Colonic mucosa (tissue), 4 donors: ENCODE data around the gene ZRANB3. TPM values are rescaled to one million over a fixed set of nuclear protein-coding genes. Genes with fewer than 3 reads are reported as not detected.

ENCODE experiments used
- DNase-seq: peaks from one replicate; pipeline ENCODE4 v3.0.0-alpha.2; 2020
- H3K27ac ChIP-seq: fragments of 200-600 bp; one replicate; pipeline ENCODE4 v1.8.0; 2021
- H3K27me3 ChIP-seq: fragments of 200-600 bp; one replicate; pipeline ENCODE4 v1.8.0; 2021
- H3K36me3 ChIP-seq: fragments of 200-600 bp; one replicate; pipeline ENCODE4 v1.8.0; 2021
- H3K4me1 ChIP-seq: fragments of 200-600 bp; one replicate; pipeline ENCODE4 v1.8.0; 2021; ENCODE audit warnings: mild to moderate bottlenecking
- H3K4me3 ChIP-seq: fragments of 200-600 bp; one replicate; pipeline ENCODE4 v1.8.0; 2021
- H3K9ac ChIP-seq, 2 donors: one replicate each; pipeline ENCODE4 v1.7.0; 2013; ENCODE audit warnings: control low read depth in 2 of 2, low read depth in 2 of 2, low read length in 2 of 2
- H3K9me3 ChIP-seq: fragments of 200-600 bp; one replicate; pipeline ENCODE4 v1.8.0; 2021
- CTCF ChIP-seq: fragments of 200-600 bp; IDR thresholded peaks from one replicate; pipeline ENCODE4 v1.8.0; 2022; ENCODE audit warnings: antibody characterized with exemption, mild to moderate bottlenecking
- intact Hi-C: fragments of 100-400 bp; cut with DNase I; formaldehyde crosslinking; loops from one replicate; pipeline ENCODE4 v1.14.1; 2022
- total RNA-seq, 2 donors: library from RNA; stranded (reverse); fragmentation: NEBNext Ultra II Directional in 1 of 2; extraction: Animal tissue kit (Norgen Biotek cat#: 25700) in 1 of 2; gene quantifications; one replicate each; pipeline ENCODE4 v1.2.1, GENCODE V29; 2021
- donor health status: healthy.
- donor health status: DM: no; HTN: no; CAD: no.
- donor health status: DM: no; HTN: no; CAD: no.

ZRANB3 gene
- total RNA-seq, 2 donors from 2014 or later = 2.5 to 7.8 TPM

- no peaks in the 10 kb centered on the region for H3K9me3 ChIP-seq
- no peak for DNase-seq
- H3K27me3 ChIP-seq = no peaks in the 10 kb centered on the region
- H3K4me1 ChIP-seq = no peaks in the 10 kb centered on the region
- intact Hi-C loops = no loop called here
- no peak overlapping the region for H3K9ac ChIP-seq
- H3K4me3 ChIP-seq = no peak overlapping the region
- peaks cover 6% of the 10 kb centered on the region for H3K36me3 ChIP-seq
- H3K27ac ChIP-seq = no peak overlapping the region
- TF ChIP-seq CTCF = no peak
Measured at GRCh38 chr2:135152361-135152760, 378.7 kb downstream of the ZRANB3 start.

GRCh38 chr2:135151615-135152014 lies 379.4 kb downstream of the ZRANB3 start:
- Histone ChIP-seq H3K9ac (no peak overlapping the region), H3K27ac (no peak overlapping the region), H3K4me1 (no peaks in the 10 kb centered on the region), H3K36me3 (peaks cover 6% of the 10 kb centered on the region), H3K9me3 (no peaks in the 10 kb centered on the region), H3K4me3 (no peak overlapping the region), H3K27me3 (no peaks in the 10 kb centered on the region)
- intact Hi-C loops = no loop called here
- no peak for TF ChIP-seq CTCF
- no peak for DNase-seq

- intact Hi-C loops = no loop called here
- peaks cover 6% of the 10 kb centered on the region for H3K36me3 ChIP-seq
Measured at GRCh38 chr2:135150725-135151124, 380.3 kb downstream of the ZRANB3 start.

GRCh38 chr2:135149251-135149650 lies 381.8 kb downstream of the ZRANB3 start:
- intact Hi-C loops = no loop called here
- Histone ChIP-seq H3K4me1 (no peaks in the 10 kb centered on the region), H3K9ac (no peak overlapping the region), H3K4me3 (no peak overlapping the region), H3K27ac (no peak overlapping the region), H3K36me3 (peaks cover 6% of the 10 kb centered on the region), H3K27me3 (no peaks in the 10 kb centered on the region), H3K9me3 (no peaks in the 10 kb centered on the region)
- TF ChIP-seq CTCF = no peak
- no peak for DNase-seq

More at GRCh38 chr2:135150725-135151124, 380.3 kb downstream of the ZRANB3 start:
- no peaks in the 10 kb centered on the region for H3K4me1 ChIP-seq
- H3K9ac ChIP-seq = no peak overlapping the region
- no peaks in the 10 kb centered on the region for H3K27me3 ChIP-seq
- no peak overlapping the region for H3K27ac ChIP-seq
- DNase-seq = no peak
- no peak overlapping the region for H3K4me3 ChIP-seq
- no peak for TF ChIP-seq CTCF
- H3K9me3 ChIP-seq = no peaks in the 10 kb centered on the region

GRCh38 chr2:135144343-135144742 lies 386.7 kb downstream of the ZRANB3 start:
- Histone ChIP-seq H3K36me3 (no peaks in the 10 kb centered on the region), H3K27me3 (no peaks in the 10 kb centered on the region), H3K4me1 (no peaks in the 10 kb centered on the region), H3K4me3 (no peak overlapping the region), H3K27ac (no peak overlapping the region), H3K9me3 (no peaks in the 10 kb centered on the region), H3K9ac (no peak overlapping the region)
- intact Hi-C loops = no loop called here
- no peak for TF ChIP-seq CTCF
- no peak for DNase-seq

- no peaks in the 10 kb centered on the region for H3K36me3 ChIP-seq
- no peaks in the 10 kb centered on the region for H3K27me3 ChIP-seq
- no peak overlapping the region for H3K4me3 ChIP-seq
- no peaks in the 10 kb centered on the region for H3K9me3 ChIP-seq
- DNase-seq = no peak
- H3K4me1 ChIP-seq = no peaks in the 10 kb centered on the region
- H3K9ac ChIP-seq = no peak overlapping the region
- intact Hi-C loops = no loop called here
- no peak for TF ChIP-seq CTCF
- H3K27ac ChIP-seq = no peak overlapping the region
Measured at GRCh38 chr2:135142323-135142722, 388.7 kb downstream of the ZRANB3 start.
